Choroid plexus epithelial cell (primary cell): Measurements from ENCODE around the gene RNF215.
A peak's percentile ranks its signal among the peaks of the same experiment; 100 is the strongest.

Source experiments
- DNase-seq: peaks from one replicate; pipeline ENCODE4 v3.0.0-alpha.2; 2010; ENCODE audit warnings: low read depth
- H3K4me3 ChIP-seq: 2 replicates; pipeline ENCODE4 v1.5.1; 2011; ENCODE audit warnings: low read depth, mild to moderate bottlenecking, control low read depth, low read length, moderate library complexity
- TF ChIP-seq, protein P1 (sequence below): conservative IDR thresholded peaks from 2 replicates; pipeline ENCODE4 v1.5.1; 2011; ENCODE audit warnings: low read depth, mild to moderate bottlenecking, control low read depth, inconsistent platforms, low read length, moderate library complexity

RNF215 gene

DNA sequence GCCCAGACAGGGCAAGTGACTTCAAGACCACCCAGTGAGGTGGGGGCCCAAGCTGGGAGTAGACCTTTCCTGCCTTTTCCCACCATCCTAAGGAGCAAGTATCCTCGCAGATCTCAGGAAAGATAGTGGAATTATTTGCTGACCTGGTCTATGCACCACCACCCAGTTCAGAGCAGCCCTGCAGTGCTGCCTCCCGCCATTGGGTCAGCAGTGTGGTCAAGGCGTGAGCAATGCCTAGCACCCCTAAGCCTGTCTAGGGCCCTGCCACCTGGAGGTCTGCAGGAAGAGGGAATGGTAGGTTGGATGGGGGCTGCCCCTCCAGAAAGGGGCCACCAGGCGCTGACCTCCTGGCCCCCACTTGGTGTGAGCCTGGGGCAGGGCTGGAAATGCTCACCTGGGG is 44.9 kb upstream of the RNF215 start:
- no peak overlapping the region for H3K4me3 ChIP-seq
- TF ChIP-seq, protein P1, sequence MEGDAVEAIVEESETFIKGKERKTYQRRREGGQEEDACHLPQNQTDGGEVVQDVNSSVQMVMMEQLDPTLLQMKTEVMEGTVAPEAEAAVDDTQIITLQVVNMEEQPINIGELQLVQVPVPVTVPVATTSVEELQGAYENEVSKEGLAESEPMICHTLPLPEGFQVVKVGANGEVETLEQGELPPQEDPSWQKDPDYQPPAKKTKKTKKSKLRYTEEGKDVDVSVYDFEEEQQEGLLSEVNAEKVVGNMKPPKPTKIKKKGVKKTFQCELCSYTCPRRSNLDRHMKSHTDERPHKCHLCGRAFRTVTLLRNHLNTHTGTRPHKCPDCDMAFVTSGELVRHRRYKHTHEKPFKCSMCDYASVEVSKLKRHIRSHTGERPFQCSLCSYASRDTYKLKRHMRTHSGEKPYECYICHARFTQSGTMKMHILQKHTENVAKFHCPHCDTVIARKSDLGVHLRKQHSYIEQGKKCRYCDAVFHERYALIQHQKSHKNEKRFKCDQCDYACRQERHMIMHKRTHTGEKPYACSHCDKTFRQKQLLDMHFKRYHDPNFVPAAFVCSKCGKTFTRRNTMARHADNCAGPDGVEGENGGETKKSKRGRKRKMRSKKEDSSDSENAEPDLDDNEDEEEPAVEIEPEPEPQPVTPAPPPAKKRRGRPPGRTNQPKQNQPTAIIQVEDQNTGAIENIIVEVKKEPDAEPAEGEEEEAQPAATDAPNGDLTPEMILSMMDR = no peak
- no peak for DNase-seq

DNA sequence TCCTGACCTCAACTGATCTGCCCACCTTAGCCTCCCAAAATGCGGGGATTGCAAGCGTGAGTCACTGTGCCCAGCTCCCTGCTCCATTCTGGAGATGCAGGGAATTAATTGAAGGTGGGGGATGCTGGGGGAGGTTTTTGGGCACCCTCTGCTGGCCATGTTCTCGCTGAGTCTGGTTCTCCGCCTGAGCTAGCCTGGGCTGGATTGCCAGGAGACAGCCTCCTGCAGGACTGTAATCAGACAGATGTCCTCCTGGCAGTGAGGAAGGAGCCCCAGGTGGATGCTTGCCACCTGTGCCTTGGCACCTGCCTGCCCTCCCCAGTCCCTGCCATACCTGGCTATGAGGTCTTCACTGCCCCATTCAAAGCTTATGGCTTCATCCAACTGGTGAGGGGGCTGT is 43.7 kb upstream of the RNF215 start:
- no peak overlapping the region for H3K4me3 ChIP-seq
- no peak for DNase-seq
- TF ChIP-seq, protein P1 = peak; percentile 14

DNA sequence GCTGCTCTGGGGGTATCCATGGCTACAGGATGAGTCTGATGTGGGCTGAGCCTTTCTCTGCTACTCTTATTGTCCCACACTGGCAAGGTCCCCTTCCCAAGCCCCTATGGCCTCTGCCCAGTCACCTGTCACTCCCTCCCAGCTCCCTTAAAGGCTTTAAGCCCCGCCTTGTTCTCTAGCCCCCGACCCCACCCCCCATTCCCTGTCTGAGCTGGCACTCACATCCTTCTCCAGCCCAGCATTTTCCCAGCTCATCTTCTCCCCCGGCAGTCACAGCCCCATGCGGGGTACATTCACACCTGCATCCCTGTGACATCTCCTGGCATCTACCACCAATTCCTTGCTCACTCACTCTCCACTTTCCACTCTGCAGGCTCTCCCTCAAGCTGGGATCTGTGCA is 42.7 kb upstream of the RNF215 start:
- H3K4me3 ChIP-seq = no peak overlapping the region
- DNase-seq = no peak
- TF ChIP-seq, protein P1 = no peak

DNA sequence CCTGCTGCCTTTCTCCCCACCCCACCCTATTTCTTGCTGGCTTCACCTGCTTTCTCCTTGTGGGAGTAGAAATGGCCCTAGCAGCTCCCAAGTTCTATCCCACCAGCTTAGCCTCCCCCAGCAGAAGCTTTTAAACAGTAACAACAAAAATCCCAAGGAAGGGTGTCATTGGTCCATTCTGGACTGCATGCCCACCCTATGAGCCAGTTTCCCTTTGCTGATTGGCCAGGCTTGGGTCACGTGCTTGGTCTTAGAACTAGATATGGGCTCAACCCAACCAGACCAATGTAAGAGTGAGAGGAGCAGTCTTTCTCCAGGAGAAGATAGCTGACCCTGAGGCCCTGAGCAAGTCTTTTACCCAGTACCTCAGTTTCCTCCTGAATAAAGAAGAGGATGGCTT is 40.7 kb upstream of the RNF215 start:
- TF ChIP-seq, protein P1 = no peak
- DNase-seq = peak; percentile 16
- H3K4me3 ChIP-seq = no peak overlapping the region

DNA sequence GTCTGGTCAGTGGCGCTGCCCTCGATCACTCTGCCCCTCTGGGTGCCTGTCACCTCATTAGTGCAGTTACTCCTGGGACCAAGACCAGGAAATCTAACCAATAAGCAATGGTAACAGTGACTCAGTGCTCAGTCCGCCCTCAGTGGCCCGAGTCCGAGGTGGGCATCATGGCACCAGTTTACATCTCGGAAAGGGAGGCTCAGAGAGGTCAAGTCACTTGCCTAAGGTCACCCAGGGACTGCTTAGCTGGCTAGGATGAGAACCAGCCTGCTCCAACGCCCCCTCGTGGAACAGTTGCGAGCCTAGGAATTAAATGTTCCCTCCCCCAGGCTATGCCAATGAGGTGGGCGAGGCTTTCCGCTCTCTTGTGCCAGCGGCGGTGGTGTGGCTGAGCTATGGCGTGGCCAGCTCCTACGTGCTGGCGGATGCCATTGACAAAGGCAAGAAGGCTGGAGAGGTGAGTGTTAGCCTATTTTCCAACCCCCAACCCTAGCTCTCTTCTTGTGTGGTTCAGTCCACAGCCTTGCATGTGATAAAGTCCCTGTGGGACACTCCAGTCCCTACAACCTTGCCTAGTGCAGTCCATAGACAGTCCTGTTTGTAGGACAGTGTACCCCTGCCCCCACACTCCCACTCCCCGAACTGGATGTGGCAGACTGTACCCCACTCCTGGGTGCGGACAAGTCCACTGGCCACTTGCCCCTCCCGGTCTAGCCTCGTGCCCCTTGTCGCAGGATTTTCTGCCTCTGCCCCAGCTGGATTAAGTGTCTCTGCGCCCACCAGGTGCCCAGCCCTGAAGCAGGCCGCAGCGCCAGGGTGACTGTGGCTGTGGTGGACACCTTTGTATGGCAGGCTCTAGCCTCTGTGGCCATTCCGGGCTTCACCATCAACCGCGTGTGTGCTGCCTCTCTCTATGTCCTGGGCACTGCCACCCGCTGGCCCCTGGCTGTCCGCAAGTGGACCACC is 39.5 kb upstream of the RNF215 start:
- peak; percentile 78 for DNase-seq
- H3K4me3 ChIP-seq = peak overlapping the region; percentile 70
- TF ChIP-seq, protein P1 = peak; percentile 87

DNA sequence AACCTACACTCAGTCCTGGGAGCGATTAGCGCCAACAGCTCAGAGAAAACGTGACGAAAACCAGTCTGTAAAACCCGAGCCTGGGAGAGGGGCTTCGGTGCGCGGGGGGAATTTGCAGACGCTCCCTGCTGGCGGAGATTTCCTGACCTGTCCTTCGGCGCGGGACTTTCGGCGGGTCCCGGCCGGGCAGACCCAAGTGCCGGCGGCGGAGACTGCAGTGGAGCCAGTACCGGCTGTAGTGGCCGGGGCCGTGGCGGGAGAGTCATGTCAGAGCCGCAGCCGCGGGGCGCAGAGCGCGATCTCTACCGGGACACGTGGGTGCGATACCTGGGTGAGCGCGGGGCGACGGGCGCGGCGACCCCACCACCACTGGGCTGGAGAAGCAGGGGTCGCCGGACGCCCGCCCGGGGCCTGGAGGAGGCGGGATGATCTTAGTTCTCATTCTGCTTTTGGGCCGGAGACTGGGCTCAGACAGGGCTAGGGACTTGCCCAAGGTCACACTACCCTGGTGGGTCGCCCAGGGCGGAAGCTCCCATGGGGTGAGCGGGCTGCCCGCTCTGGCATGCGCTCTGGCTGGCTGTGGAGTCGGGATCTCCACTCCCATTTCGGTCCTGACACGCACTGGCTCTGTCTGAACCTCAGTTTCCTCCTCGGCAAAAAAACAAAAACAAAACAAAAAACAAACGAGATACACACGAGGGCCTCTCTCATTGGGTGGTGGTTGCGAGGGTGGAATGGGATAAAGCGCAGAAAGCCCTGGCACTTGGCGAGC is 38.6 kb upstream of the RNF215 start, which contains the start of gene MTFP1:
TSS of gene MTFP1 (plus strand) at position 153 of the 772 bp plus-strand sequence. CDS start at position 265, 112 bp downstream.
- TF ChIP-seq, protein P1 = peak; percentile 28
- DNase-seq = peak; percentile 72
- H3K4me3 ChIP-seq = peak within 1 kb of the TSS; percentile 70
